ENCODE results near the gene ZEB2. TPM values are rescaled to one million over a fixed set of nuclear protein-coding genes. Genes with fewer than 3 reads are reported as not detected.

ZEB2 gene
- polyA plus RNA-seq, 2 donors, result 3.7 to 5.9 TPM

DNA sequence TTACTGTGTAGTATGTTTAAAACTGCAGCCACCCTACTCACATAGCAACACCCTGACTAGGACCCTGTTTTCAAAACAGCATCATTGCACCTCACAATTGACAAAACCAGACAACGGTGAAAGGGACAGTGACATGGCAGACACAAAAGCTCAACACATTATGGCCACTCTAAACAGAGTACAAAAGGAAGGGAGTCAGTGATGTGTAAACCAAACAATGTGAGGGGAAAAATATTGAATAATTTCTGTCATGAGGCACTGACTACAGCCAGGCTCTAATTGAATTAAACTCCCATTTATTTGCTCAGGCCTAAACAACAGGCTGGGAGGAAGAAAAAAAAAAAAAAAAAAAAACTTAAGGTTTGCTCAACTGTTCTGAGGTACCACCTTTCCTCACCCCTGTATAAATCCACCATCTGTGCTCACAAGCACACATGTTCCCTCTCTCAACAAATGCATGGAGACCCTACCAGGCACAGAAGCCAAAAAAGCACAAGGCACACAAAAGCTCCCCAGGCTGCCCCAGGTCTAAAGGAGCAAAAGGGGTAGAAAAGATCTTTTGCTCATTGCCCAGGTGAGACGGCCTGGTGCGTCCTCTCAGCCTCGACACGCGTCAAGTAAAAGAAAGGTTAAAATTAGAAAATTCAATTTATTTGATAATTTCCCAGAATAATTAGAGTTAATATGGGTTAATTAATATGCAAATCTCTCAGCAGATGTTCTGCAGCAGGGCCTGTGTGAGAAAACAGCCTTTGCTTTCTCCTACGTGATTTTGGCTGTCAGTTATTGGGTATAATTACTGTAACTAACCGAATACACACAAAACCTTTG is 80.9 kb downstream of the ZEB2 start:
- Histone ChIP-seq H3K27ac (ENCODE audit: low read depth in 2 of 2, low read length in 1 of 2) (no peak overlapping the region), H3K27me3 (ENCODE audit: control insufficient read depth in 1 of 2, insufficient read depth in 2 of 2, low read length in 2 of 2) (no peaks in the 10 kb centered on the region), H3K36me3 (ENCODE audit: control insufficient read depth in 2 of 2, insufficient read depth in 2 of 2, low read length in 1 of 2) (no peaks in the 10 kb centered on the region), H3K4me3 (ENCODE audit: low read depth in 1 of 2, low read length in 2 of 2) (no peak overlapping the region), H3K9me3 (ENCODE audit: control insufficient read depth in 2 of 2, insufficient read depth in 1 of 2, low read depth in 1 of 2, low read length in 1 of 2) (no peaks in the 10 kb centered on the region), H3K4me1 (ENCODE audit: control insufficient read depth in 2 of 2, insufficient read depth in 2 of 2, low read length in 1 of 2) (no peaks in the 10 kb centered on the region)
- 82 to 83% methylated on average over 8 of the region's 8 CpGs for WGBS, 2 donors

DNA sequence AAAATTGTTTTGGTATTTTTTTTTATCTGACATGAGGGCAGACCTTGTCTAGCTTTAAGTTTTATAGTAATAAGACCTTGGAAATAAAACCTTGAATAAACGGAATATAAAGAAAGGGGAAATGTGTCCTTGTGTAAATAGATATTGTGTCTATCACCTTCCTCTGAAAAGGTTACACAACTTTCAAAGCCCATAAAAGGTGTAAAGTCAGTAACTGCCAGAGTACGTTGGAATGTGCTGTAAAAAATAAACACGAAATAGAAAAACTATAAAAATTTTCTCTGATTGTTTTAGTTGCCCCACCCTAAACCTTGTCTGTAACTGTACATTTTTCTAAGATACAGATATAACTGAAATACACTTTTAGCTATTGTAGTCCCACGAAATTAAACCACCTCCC is 82.3 kb downstream of the ZEB2 start:
- H3K27ac ChIP-seq (ENCODE audit: low read depth in 2 of 2, low read length in 1 of 2), result no peak overlapping the region
- H3K27me3 ChIP-seq (ENCODE audit: control insufficient read depth in 1 of 2, insufficient read depth in 2 of 2, low read length in 2 of 2), result no peaks in the 10 kb centered on the region
- no peak overlapping the region for H3K4me3 ChIP-seq (ENCODE audit: low read depth in 1 of 2, low read length in 2 of 2)
- H3K9me3 ChIP-seq (ENCODE audit: control insufficient read depth in 2 of 2, insufficient read depth in 1 of 2, low read depth in 1 of 2, low read length in 1 of 2), result no peaks in the 10 kb centered on the region
- 40 to 52% methylated on average over 4 of the region's 4 CpGs for WGBS, 2 donors
- H3K36me3 ChIP-seq (ENCODE audit: control insufficient read depth in 2 of 2, insufficient read depth in 2 of 2, low read length in 1 of 2), result no peaks in the 10 kb centered on the region
- H3K4me1 ChIP-seq (ENCODE audit: control insufficient read depth in 2 of 2, insufficient read depth in 2 of 2, low read length in 1 of 2), result no peaks in the 10 kb centered on the region

- H3K36me3 ChIP-seq (ENCODE audit: control insufficient read depth in 2 of 2, insufficient read depth in 2 of 2, low read length in 1 of 2), result no peaks in the 10 kb centered on the region
- H3K4me3 ChIP-seq (ENCODE audit: low read depth in 1 of 2, low read length in 2 of 2), result no peak overlapping the region
- H3K27me3 ChIP-seq (ENCODE audit: control insufficient read depth in 1 of 2, insufficient read depth in 2 of 2, low read length in 2 of 2), result no peaks in the 10 kb centered on the region
- WGBS, 2 donors, result 81% methylated on average over 4 of the region's 4 CpGs
- no peaks in the 10 kb centered on the region for H3K9me3 ChIP-seq (ENCODE audit: control insufficient read depth in 2 of 2, insufficient read depth in 1 of 2, low read depth in 1 of 2, low read length in 1 of 2)
- H3K27ac ChIP-seq (ENCODE audit: low read depth in 2 of 2, low read length in 1 of 2), result no peak overlapping the region
- H3K4me1 ChIP-seq (ENCODE audit: control insufficient read depth in 2 of 2, insufficient read depth in 2 of 2, low read length in 1 of 2), result no peaks in the 10 kb centered on the region
Measured at GRCh38 chr2:144434425-144435222, 85.3 kb downstream of the ZEB2 start.

GRCh38 chr2:144432921-144433320 is 87.0 kb downstream of the ZEB2 start:
- 51 to 59% methylated on average over 1 of the region's 1 CpG for WGBS, 2 donors
- Histone ChIP-seq H3K36me3 (ENCODE audit: control insufficient read depth in 2 of 2, insufficient read depth in 2 of 2, low read length in 1 of 2) (no peaks in the 10 kb centered on the region), H3K9me3 (ENCODE audit: control insufficient read depth in 2 of 2, insufficient read depth in 1 of 2, low read depth in 1 of 2, low read length in 1 of 2) (no peaks in the 10 kb centered on the region), H3K4me1 (ENCODE audit: control insufficient read depth in 2 of 2, insufficient read depth in 2 of 2, low read length in 1 of 2) (no peaks in the 10 kb centered on the region), H3K4me3 (ENCODE audit: low read depth in 1 of 2, low read length in 2 of 2) (no peak overlapping the region), H3K27ac (ENCODE audit: low read depth in 2 of 2, low read length in 1 of 2) (no peak overlapping the region), H3K27me3 (ENCODE audit: control insufficient read depth in 1 of 2, insufficient read depth in 2 of 2, low read length in 2 of 2) (no peaks in the 10 kb centered on the region)

DNA sequence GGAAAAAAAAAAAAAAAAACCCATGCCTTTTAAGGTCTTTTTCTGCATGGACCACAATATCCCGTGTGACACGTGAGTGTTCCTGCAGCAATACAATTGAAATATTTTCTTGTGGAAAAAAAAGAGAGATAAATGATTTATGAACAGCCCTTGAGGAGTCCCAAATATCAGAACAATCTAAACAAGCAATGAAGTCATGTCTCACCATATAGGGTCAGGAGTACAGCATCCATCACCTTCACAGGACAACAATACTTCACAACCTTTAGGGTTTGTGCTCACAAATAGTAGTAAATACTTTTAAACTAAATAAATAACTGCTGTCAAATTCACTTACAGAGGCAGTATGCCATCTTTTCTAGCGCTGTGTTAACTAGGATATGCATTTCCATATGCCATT is 87.9 kb downstream of the ZEB2 start:
- H3K4me3 ChIP-seq (ENCODE audit: low read depth in 1 of 2, low read length in 2 of 2), result no peak overlapping the region
- H3K4me1 ChIP-seq (ENCODE audit: control insufficient read depth in 2 of 2, insufficient read depth in 2 of 2, low read length in 1 of 2), result no peaks in the 10 kb centered on the region
- H3K9me3 ChIP-seq (ENCODE audit: control insufficient read depth in 2 of 2, insufficient read depth in 1 of 2, low read depth in 1 of 2, low read length in 1 of 2), result no peaks in the 10 kb centered on the region
- H3K27me3 ChIP-seq (ENCODE audit: control insufficient read depth in 1 of 2, insufficient read depth in 2 of 2, low read length in 2 of 2), result no peaks in the 10 kb centered on the region
- no peaks in the 10 kb centered on the region for H3K36me3 ChIP-seq (ENCODE audit: control insufficient read depth in 2 of 2, insufficient read depth in 2 of 2, low read length in 1 of 2)
- no peak overlapping the region for H3K27ac ChIP-seq (ENCODE audit: low read depth in 2 of 2, low read length in 1 of 2)
- WGBS, 2 donors, result 67 to 72% methylated on average over 3 of the region's 3 CpGs

GRCh38 chr2:144431392-144431783 is 88.5 kb downstream of the ZEB2 start:
- H3K36me3 ChIP-seq (ENCODE audit: control insufficient read depth in 2 of 2, insufficient read depth in 2 of 2, low read length in 1 of 2), result no peaks in the 10 kb centered on the region
- no peaks in the 10 kb centered on the region for H3K4me1 ChIP-seq (ENCODE audit: control insufficient read depth in 2 of 2, insufficient read depth in 2 of 2, low read length in 1 of 2)
- H3K27me3 ChIP-seq (ENCODE audit: control insufficient read depth in 1 of 2, insufficient read depth in 2 of 2, low read length in 2 of 2), result no peaks in the 10 kb centered on the region
- peak overlapping the region in 1 of 2 donors; percentile 7 for H3K27ac ChIP-seq (ENCODE audit: low read depth in 2 of 2, low read length in 1 of 2)
- H3K9me3 ChIP-seq (ENCODE audit: control insufficient read depth in 2 of 2, insufficient read depth in 1 of 2, low read depth in 1 of 2, low read length in 1 of 2), result no peaks in the 10 kb centered on the region
- H3K4me3 ChIP-seq (ENCODE audit: low read depth in 1 of 2, low read length in 2 of 2), result no peak overlapping the region
- 24 to 41% methylated on average over 8 of the region's 8 CpGs for WGBS, 2 donors

- H3K27ac ChIP-seq (ENCODE audit: low read depth in 2 of 2, low read length in 1 of 2), result peak overlapping the region in 1 of 2 donors; percentile 7
- H3K4me1 ChIP-seq (ENCODE audit: control insufficient read depth in 2 of 2, insufficient read depth in 2 of 2, low read length in 1 of 2), result no peaks in the 10 kb centered on the region
- H3K36me3 ChIP-seq (ENCODE audit: control insufficient read depth in 2 of 2, insufficient read depth in 2 of 2, low read length in 1 of 2), result no peaks in the 10 kb centered on the region
- no peaks in the 10 kb centered on the region for H3K27me3 ChIP-seq (ENCODE audit: control insufficient read depth in 1 of 2, insufficient read depth in 2 of 2, low read length in 2 of 2)
- WGBS, 2 donors, result 64 to 66% methylated on average over 10 of the region's 10 CpGs
- no peak overlapping the region for H3K4me3 ChIP-seq (ENCODE audit: low read depth in 1 of 2, low read length in 2 of 2)
- H3K9me3 ChIP-seq (ENCODE audit: control insufficient read depth in 2 of 2, insufficient read depth in 1 of 2, low read depth in 1 of 2, low read length in 1 of 2), result no peaks in the 10 kb centered on the region
Measured at GRCh38 chr2:144430722-144431391, 89.1 kb downstream of the ZEB2 start.

GRCh38 chr2:144429396-144430112 is 90.4 kb downstream of the ZEB2 start:
- Histone ChIP-seq H3K27ac (ENCODE audit: low read depth in 2 of 2, low read length in 1 of 2) (no peak overlapping the region), H3K27me3 (ENCODE audit: control insufficient read depth in 1 of 2, insufficient read depth in 2 of 2, low read length in 2 of 2) (no peaks in the 10 kb centered on the region), H3K36me3 (ENCODE audit: control insufficient read depth in 2 of 2, insufficient read depth in 2 of 2, low read length in 1 of 2) (no peaks in the 10 kb centered on the region), H3K4me1 (ENCODE audit: control insufficient read depth in 2 of 2, insufficient read depth in 2 of 2, low read length in 1 of 2) (no peaks in the 10 kb centered on the region), H3K9me3 (ENCODE audit: control insufficient read depth in 2 of 2, insufficient read depth in 1 of 2, low read depth in 1 of 2, low read length in 1 of 2) (no peaks in the 10 kb centered on the region), H3K4me3 (ENCODE audit: low read depth in 1 of 2, low read length in 2 of 2) (no peak overlapping the region)
- WGBS, 2 donors, result 63 to 68% methylated on average over 6 of the region's 6 CpGs

DNA sequence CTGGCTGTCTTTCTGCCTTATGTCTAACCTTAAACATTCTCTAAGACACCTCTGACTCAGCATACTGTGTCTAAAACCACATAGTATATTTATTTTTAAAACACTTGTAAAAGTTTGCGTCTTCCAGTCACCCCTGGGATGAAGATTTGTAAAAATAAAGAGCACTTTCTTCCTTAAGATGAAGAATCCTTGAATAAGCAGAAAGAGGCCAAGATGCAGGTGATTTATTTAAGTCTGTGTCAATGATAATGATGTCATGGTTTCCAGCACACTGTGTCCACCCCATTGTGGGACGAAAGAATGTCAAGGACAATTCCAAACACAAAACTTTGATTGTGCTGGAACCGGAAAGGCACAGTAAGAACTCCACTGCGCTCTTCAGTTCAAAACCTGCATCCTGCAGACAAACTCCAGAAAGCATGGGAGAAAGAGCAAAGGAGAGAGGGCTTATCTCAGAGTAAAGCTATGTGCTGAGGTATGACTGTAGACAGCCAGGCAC is 92.9 kb downstream of the ZEB2 start:
- Histone ChIP-seq H3K4me1 (ENCODE audit: control insufficient read depth in 2 of 2, insufficient read depth in 2 of 2, low read length in 1 of 2) (no peaks in the 10 kb centered on the region), H3K27ac (ENCODE audit: low read depth in 2 of 2, low read length in 1 of 2) (no peak overlapping the region), H3K36me3 (ENCODE audit: control insufficient read depth in 2 of 2, insufficient read depth in 2 of 2, low read length in 1 of 2) (no peaks in the 10 kb centered on the region), H3K9me3 (ENCODE audit: control insufficient read depth in 2 of 2, insufficient read depth in 1 of 2, low read depth in 1 of 2, low read length in 1 of 2) (no peaks in the 10 kb centered on the region), H3K4me3 (ENCODE audit: low read depth in 1 of 2, low read length in 2 of 2) (no peak overlapping the region), H3K27me3 (ENCODE audit: control insufficient read depth in 1 of 2, insufficient read depth in 2 of 2, low read length in 2 of 2) (no peaks in the 10 kb centered on the region)
- WGBS, 2 donors, result 56 to 65% methylated on average over 4 of the region's 4 CpGs
